HL-60/S4 treated with phorbol 12-myristate 13-acetate at 8.2 ng/mL for 4 days and 3 days (cell line): ENCODE data around the gene MRPL49.
"Not testable (repeated sequence)": the region's sequence is repeated elsewhere in the genome, so short reads cannot be mapped to it uniquely, and the experiment has no call there.

Experiments
- in situ Hi-C: fragments of 300-500 bp; cut with MboI; formaldehyde crosslinking; loops from 2 replicates; pipeline ENCODE4 v1.15.0; 2022; ENCODE audit warnings: low sequenced_read_pairs

The MRPL49 gene

GRCh38 chr11:65132238-65132987, 10.3 kb downstream of the MRPL49 start:
- in situ Hi-C loops = no loop called here

DNA sequence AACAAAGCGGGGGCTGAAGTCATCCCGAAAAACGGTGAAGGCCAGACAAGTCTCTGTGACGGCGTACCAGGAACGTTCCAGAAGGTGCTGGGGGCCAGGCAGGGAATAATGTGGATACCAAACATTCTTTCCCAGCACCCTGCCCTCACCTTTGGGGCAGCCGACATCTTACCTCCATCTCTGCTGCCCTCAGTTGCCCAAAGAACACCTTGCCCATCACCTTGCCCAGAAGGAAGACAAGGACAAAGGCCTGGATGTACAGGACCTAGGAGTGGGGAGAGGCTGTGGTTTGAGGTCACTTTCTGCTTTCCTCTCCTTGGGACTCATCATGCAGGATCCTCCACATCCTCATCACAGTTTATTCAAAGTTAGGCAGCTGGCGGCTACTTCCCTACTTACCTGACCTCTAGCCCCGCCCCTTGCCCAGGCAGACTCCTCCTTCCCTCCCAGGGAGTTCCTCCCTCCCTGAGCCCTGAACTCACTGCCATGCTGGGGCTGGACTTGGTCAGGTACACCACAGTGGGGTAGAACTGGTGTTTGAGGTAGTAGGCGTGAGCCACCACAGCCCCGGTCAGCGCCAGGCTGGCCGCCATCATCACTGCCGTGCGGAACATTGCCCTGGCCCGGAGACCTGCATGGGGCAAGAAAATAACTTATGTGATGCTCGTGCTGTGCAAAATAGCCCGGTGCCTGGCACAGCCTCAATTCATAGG, 11.0 kb downstream of the MRPL49 start:
- in situ Hi-C loops = no loop called here

- in situ Hi-C loops = no loop called here
Observed at GRCh38 chr11:65133724-65134123, 11.6 kb downstream of the MRPL49 start.

- in situ Hi-C loops = no loop called here
Observed at GRCh38 chr11:65134240-65134951, 12.3 kb downstream of the MRPL49 start, which contains the start of gene SYVN1. TSS of gene SYVN1 (minus strand) at chr11:65134519. CDS start at chr11:65133601, 918 bp downstream.

DNA sequence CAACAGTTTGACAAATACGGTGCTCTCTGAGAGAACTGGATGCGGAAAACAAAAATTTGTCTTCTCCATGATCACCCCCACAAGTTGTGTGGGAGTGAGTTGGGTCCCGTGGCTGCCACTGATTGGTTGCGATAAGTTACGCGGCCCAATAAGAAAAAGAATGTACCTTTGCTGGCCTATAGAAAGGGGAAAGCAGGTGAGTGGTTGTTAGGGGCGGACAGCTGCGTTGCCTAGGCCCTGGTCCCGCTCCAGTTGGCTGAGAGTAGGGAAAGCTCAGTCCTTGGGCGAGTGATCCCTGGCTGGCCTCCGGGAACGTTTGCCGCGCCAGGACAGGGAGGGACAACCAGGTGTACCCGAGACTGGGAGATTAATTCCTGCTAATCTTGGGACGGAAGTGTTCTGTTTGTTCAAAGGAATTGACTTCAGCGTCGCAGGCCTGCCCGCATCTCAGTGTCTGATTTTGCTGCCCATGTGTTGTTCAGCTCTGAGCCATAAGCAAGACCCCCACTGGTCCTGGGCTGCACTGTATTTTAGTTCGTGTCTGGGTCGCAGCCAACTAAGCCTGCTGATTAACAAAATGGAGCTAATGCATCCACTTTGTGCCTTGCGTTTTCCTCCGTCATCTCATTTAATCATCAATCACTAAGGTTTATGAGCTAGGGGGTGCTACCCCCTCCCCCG, 13.0 kb downstream of the MRPL49 start:
- in situ Hi-C loops = no loop called here

DNA sequence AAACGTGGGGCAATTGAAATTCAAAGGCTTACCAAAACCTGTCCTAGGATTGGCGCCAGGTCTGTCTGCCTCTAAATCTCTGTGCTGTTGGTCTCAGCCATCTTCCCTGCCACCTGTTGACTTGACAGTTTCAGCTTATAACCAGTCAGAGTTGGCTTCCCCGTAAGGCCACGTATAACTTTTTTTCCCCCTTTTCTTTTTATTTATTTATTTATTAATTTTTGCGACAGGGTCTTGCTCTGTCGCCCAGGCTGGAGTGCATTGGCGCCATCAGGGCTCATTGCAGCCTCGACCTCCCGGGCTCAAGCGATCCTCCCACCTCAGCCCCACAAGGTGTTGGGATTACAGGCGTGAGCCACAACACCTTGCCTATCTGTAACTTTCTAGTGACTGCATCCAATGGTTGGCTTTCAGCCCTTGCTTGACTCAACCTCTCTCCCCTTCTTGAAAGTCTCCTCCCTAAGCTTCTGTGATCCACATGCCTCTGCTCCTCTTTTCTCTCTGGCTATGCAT, 13.6 kb downstream of the MRPL49 start:
- in situ Hi-C loops = no loop called here

DNA sequence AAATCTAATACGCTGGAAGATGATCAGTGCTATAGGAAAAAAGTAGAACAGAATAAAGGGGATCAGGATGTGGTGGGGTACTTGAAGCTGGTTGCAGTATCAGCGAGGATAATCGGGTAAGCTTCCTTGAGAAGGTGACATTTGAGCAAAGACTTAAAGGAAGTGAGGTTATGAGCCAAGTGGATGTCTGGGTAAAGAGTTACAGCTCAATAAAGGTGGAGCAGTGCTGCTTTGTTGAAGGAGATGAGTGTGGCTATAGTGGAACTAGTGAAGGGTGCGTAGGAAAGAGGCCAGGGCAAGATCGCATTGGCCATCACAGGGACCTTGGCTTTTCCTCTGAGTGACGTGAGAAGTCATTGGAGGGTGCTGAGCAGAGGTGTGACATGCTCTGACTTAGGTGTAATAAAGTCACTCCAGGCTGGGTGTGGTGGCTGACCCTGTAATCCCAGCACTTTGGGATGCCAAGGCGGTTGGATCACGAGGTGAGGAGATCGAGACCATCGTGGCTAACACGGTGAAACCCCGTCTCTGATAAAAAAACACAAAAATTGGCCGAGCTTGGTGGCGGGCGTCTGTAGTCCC, 14.5 kb downstream of the MRPL49 start:
- in situ Hi-C loops = no loop called here

DNA sequence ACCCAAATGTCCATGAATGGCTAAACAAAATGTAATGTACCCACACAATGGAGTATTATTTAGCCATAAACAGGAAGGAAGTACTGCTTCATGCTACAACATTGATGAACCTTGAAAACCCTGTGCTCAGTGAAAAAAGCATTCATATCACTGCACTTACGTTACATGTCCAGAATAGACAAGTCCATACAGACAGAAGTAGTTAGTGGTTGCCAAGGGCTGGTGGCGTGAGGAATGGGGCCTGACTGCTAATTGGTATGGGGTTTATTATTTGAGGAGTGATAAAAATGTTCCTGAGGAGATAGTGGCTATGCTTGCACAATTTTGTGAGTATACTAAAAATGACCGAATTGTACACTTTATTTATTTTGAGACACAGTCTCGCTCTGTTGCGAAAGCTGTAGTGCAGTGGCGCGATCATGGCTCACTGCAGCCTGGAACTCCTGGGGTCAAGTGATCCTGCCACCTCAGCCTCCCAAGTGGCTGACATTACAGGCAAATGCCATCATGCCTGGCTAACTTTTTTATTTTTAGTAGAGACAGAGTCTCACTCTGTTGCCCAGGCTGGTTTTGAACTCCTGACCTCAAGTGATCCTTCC, 19.9 kb downstream of the MRPL49 start:
- in situ Hi-C loops = no loop called here

- in situ Hi-C loops = no loop called here
Observed at GRCh38 chr11:65147352-65148075, 25.4 kb downstream of the MRPL49 start.

DNA sequence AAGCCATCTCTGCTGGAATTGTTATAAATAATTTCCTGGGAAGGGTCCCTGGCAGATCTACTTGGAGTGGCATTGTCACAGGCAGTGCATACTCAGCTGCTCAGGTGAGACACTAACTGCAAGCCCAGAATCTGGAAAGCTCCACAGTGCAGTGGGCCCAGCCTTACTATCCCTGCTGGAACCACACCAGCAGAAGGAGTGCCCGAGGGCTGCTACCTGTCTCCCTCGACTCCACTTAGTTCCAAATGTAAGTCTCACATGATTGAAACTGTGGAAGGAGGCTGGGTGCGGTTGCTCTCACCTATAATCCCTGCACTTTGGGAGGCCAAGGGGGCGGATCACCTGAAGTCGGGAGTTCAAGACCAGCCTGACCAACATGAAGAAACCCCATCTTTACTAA, 26.5 kb downstream of the MRPL49 start:
- in situ Hi-C loops = no loop called here

DNA sequence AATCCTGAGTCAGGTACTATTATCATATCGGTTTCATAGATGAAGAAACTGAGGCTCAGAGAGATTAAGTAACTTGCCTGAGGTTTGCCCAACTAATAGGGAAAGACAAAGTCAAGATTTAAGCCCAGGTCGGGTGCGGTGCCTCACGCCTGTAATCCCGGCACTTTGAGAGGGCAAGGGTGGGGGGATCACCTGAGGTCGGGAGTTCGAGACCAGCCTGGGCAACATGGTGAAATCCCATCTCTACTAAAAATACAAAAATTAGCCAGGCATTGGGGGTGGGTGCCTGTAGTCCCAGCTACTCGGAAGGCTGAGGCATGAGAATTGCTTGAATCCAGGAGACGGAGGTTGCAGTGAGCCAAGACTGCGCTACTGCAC, 28.0 kb downstream of the MRPL49 start:
- in situ Hi-C loops = not testable (repeated sequence)

GRCh38 chr11:65150509-65151299, 28.6 kb downstream of the MRPL49 start:
- in situ Hi-C loops = no loop called here

- in situ Hi-C loops = no loop called here
Observed at GRCh38 chr11:65151331-65151899, 29.3 kb downstream of the MRPL49 start.

DNA sequence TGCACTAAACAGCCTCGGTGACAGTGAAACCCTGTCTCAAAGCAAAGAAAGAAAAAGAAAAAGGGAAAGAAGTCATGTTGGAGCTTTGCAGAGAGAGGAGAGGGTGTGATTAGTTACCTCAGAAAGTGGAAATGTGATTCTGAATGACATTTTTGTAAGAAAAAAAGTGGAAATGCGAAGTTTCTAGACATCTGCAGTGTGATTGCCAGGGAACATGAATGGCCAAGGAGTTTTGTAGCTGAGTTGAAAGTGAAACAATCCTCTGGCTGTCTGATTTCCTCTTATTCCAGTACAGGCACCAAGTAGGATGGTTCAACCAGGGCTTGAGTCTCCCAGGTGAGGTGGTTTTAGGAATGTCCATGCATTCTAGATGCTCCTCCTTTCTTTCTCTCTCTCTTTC, 30.0 kb downstream of the MRPL49 start:
- in situ Hi-C loops = no loop called here

- in situ Hi-C loops = no loop called here
Observed at GRCh38 chr11:65156256-65156655, 34.1 kb downstream of the MRPL49 start.

DNA sequence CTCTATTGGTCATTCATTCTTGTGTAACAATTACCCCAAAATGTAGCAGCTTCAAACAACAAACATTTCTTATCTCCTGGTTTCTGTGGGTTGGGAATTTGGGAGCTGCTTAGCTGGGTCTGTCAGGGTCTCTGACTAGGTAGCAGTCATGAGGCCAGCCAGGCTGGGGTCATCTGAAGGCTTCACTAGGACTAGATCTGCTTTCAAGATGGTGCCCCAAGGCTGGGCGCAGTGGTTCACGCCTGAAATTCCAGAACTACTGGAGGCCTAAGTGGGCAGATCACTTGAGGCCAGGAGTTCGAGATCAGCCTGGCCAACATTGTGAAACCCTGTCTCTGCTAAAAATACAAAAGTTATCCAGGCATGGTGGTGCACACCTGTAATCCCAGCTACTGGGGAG, 34.8 kb downstream of the MRPL49 start:
- in situ Hi-C loops = no loop called here

DNA sequence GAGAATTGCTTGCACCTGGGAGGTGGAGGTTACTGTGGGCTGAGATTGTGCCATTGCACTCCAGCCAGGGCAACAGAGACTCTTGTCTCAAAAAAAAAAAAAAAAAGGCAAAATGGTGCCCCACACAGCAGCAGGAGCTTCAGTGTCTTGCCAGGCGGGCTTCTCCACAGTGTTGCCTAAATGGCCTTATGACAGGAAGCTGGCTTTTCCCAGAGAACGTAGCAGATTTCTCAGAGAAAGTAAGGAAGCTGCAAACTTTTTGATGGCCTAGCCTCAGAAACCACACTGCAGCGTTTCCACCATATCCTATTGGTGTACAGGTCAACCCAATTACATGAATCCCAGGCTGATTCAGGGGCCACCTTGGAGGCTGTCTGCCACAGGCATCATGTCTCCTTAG, 35.2 kb downstream of the MRPL49 start:
- in situ Hi-C loops = no loop called here

GRCh38 chr11:65159012-65159411, 36.9 kb downstream of the MRPL49 start:
- in situ Hi-C loops = no loop called here
